ENCODE results near the gene AKAP1. TPM values are rescaled to one million over a fixed set of nuclear protein-coding genes. Genes with fewer than 3 reads are reported as not detected.

AKAP1 gene
- polyA plus RNA-seq, 3 donors, result 5.6 to 14.6 (median 6.8) TPM

- peaks cover 0 to 1% (median 0%) of the 10 kb centered on the region in 3 donors for H3K27me3 Mint-ChIP-seq (ENCODE audit: low read depth in 3 of 3)
- intact Hi-C loops (cut with micrococcal nuclease), result no loop called here
- peaks cover 49 to 53% of the 10 kb centered on the region in 2 donors for H3K36me3 Mint-ChIP-seq
- H3K4me3 ChIP-seq (replicated peaks in 1 of 3; ENCODE audit: low read depth in 2 of 3, low read length in 3 of 3), result no peak overlapping the region
- no peak overlapping the region for H2AFZ ChIP-seq (ENCODE audit: insufficient read depth, low read depth, low read length, poor library complexity, severe bottlenecking)
- H3K27ac Mint-ChIP-seq, result peak overlapping the region in 2 of 7 donors; percentile 50 to 70
- H3K4me2 ChIP-seq (replicated peaks; ENCODE audit: extremely low read depth, low read length, poor library complexity, severe bottlenecking), result no peak overlapping the region
- H3K36me3 ChIP-seq (replicated peaks in 1 of 2; ENCODE audit: control insufficient read depth in 1 of 2, insufficient read depth in 2 of 2, low read length in 2 of 2), result peaks cover 22 to 41% of the 10 kb centered on the region in 2 donors
- H3K4me1 Mint-ChIP-seq, result peaks cover 8% of the 10 kb centered on the region
- DNase-seq, result no peak
- H4K20me1 ChIP-seq (ENCODE audit: insufficient read depth, low read length), result peaks cover 5% of the 10 kb centered on the region
- H3K27me3 ChIP-seq (ENCODE audit: control insufficient read depth in 2 of 2, insufficient read depth in 2 of 2, low read length in 2 of 2), result no peaks in the 10 kb centered on the region
- TF ChIP-seq, protein P1, sequence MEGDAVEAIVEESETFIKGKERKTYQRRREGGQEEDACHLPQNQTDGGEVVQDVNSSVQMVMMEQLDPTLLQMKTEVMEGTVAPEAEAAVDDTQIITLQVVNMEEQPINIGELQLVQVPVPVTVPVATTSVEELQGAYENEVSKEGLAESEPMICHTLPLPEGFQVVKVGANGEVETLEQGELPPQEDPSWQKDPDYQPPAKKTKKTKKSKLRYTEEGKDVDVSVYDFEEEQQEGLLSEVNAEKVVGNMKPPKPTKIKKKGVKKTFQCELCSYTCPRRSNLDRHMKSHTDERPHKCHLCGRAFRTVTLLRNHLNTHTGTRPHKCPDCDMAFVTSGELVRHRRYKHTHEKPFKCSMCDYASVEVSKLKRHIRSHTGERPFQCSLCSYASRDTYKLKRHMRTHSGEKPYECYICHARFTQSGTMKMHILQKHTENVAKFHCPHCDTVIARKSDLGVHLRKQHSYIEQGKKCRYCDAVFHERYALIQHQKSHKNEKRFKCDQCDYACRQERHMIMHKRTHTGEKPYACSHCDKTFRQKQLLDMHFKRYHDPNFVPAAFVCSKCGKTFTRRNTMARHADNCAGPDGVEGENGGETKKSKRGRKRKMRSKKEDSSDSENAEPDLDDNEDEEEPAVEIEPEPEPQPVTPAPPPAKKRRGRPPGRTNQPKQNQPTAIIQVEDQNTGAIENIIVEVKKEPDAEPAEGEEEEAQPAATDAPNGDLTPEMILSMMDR (IDR thresholded peaks at IDR 0.05), result no peak
- H3K27ac ChIP-seq (ENCODE audit: low read depth in 1 of 2, low read length in 2 of 2), result no peak overlapping the region
- H3K79me2 ChIP-seq (ENCODE audit: insufficient read depth, low read length), result peaks cover 6% of the 10 kb centered on the region
- H3K9me3 ChIP-seq (replicated peaks in 1 of 2; ENCODE audit: control insufficient read depth in 1 of 2, insufficient read depth in 1 of 2, low read length in 2 of 2), result no peaks in the 10 kb centered on the region
- H3K4me1 ChIP-seq (ENCODE audit: control insufficient read depth in 1 of 2, insufficient read depth in 2 of 2, low read length in 2 of 2), result no peaks in the 10 kb centered on the region
- no peaks in the 10 kb centered on the region for H3K9me3 Mint-ChIP-seq
- no peak overlapping the region for H3K9ac ChIP-seq (ENCODE audit: insufficient read depth, low read length, poor library complexity, severe bottlenecking)
- H3K4me3 Mint-ChIP-seq, result no peak overlapping the region
- 73% methylated on average over 5 of the region's 14 CpGs for WGBS (ENCODE audit: insufficient coverage)
Observed at GRCh38 chr17:57109393-57110151, 24.5 kb downstream of the AKAP1 start.

- Mint-ChIP-seq H3K27me3 (ENCODE audit: low read depth in 3 of 3) (peaks cover 0 to 1% (median 0%) of the 10 kb centered on the region in 3 donors), H3K4me1 (peaks cover 8% of the 10 kb centered on the region), H3K4me3 (no peak overlapping the region), H3K27ac (peak overlapping the region in 1 of 7 donors; percentile 70), H3K36me3 (peaks cover 50 to 53% of the 10 kb centered on the region in 2 donors), H3K9me3 (no peaks in the 10 kb centered on the region)
- H3K4me3 ChIP-seq (replicated peaks in 1 of 3; ENCODE audit: low read depth in 2 of 3, low read length in 3 of 3), result no peak overlapping the region
- DNase-seq, result no peak
- intact Hi-C loops (cut with micrococcal nuclease), result no loop called here
- H3K4me2 ChIP-seq (replicated peaks; ENCODE audit: extremely low read depth, low read length, poor library complexity, severe bottlenecking), result no peak overlapping the region
- WGBS (ENCODE audit: insufficient coverage), result 100% methylated on average over 1 of the region's 5 CpGs
- TF ChIP-seq, protein P1 (IDR thresholded peaks at IDR 0.05), result no peak
- H3K9me3 ChIP-seq (replicated peaks in 1 of 2; ENCODE audit: control insufficient read depth in 1 of 2, insufficient read depth in 1 of 2, low read length in 2 of 2), result no peaks in the 10 kb centered on the region
- H2AFZ ChIP-seq (ENCODE audit: insufficient read depth, low read depth, low read length, poor library complexity, severe bottlenecking), result no peak overlapping the region
- H3K36me3 ChIP-seq (replicated peaks in 1 of 2; ENCODE audit: control insufficient read depth in 1 of 2, insufficient read depth in 2 of 2, low read length in 2 of 2), result peaks cover 24 to 45% of the 10 kb centered on the region in 2 donors
- H3K27me3 ChIP-seq (ENCODE audit: control insufficient read depth in 2 of 2, insufficient read depth in 2 of 2, low read length in 2 of 2), result no peaks in the 10 kb centered on the region
- no peaks in the 10 kb centered on the region for H3K4me1 ChIP-seq (ENCODE audit: control insufficient read depth in 1 of 2, insufficient read depth in 2 of 2, low read length in 2 of 2)
- H3K27ac ChIP-seq (ENCODE audit: low read depth in 1 of 2, low read length in 2 of 2), result no peak overlapping the region
- H4K20me1 ChIP-seq (ENCODE audit: insufficient read depth, low read length), result peaks cover 5% of the 10 kb centered on the region
- H3K79me2 ChIP-seq (ENCODE audit: insufficient read depth, low read length), result peaks cover 6% of the 10 kb centered on the region
- H3K9ac ChIP-seq (ENCODE audit: insufficient read depth, low read length, poor library complexity, severe bottlenecking), result no peak overlapping the region
Observed at GRCh38 chr17:57110152-57110542, 25.1 kb downstream of the AKAP1 start.
